Peyer's patch (tissue), 4 donors: ENCODE measurements around the gene MFN1. TPM values are rescaled to one million over a fixed set of nuclear protein-coding genes. Genes with fewer than 3 reads are reported as not detected.

Experiments
- DNase-seq, 3 donors: peaks; one replicate each; pipeline ENCODE4 v3.0.0-alpha.2; 2017 to 2019
- H3K27ac ChIP-seq, 4 donors: fragments of 200-600 bp; sonication (generic); one replicate each; pipeline ENCODE4 v1.5.1; 2016 to 2019
- H3K27me3 ChIP-seq, 2 donors: fragments of 200-600 bp; sonication (generic); one replicate each; pipeline ENCODE4 v1.5.1; 2019
- H3K36me3 ChIP-seq, 3 donors: fragments of 200-600 bp; sonication (generic); one replicate each; pipeline ENCODE4 v1.5.1; 2016 to 2019
- H3K4me1 ChIP-seq, 4 donors: fragments of 200-600 bp; sonication (generic); one replicate each; pipeline ENCODE4 v1.5.1; 2016 to 2019
- H3K4me3 ChIP-seq, 4 donors: fragments of 200-600 bp; sonication (generic); 1 replicate in 3 of 4; 2 replicates in 1 of 4; pipeline ENCODE4 v1.5.1; 2016 to 2019; ENCODE audit warnings: mild to moderate bottlenecking in 1 of 4
- H3K9me3 ChIP-seq, 4 donors: fragments of 200-600 bp; sonication (generic); one replicate each; pipeline ENCODE4 v1.5.1; 2016 to 2019; ENCODE audit warnings: mild to moderate bottlenecking in 1 of 4
- POLR2A ChIP-seq, 2 donors: fragments of 450-650 bp; IDR thresholded peaks; one replicate each; pipeline ENCODE4 v1.5.1; 2017; ENCODE audit warnings: antibody characterized with exemption in 2 of 2, mild to moderate bottlenecking in 2 of 2, moderate library complexity in 2 of 2
- total RNA-seq, 4 donors: library from RNA; depleted of rRNA; stranded (reverse); fragments of >200 nt; gene quantifications; one replicate each; pipeline ENCODE4 v1.1.0, GENCODE V29; 2016
- TF ChIP-seq, protein P1 (sequence below), 6 experiments: fragments of 450-650 bp in 4 of 6; fragments of 200-600 bp in 2 of 6; sonication (generic) in 1 of 6; IDR thresholded peaks; one replicate each; pipeline ENCODE4 v1.5.1; 2017 to 2019; ENCODE audit warnings: antibody characterized with exemption in 6 of 6, mild to moderate bottlenecking in 3 of 6, moderate library complexity in 1 of 6

The MFN1 gene
- total RNA-seq, 4 donors from 2014 or later = 34.0 to 124 (median 45.3) TPM

- Histone ChIP-seq H3K4me1 (peaks cover 0 to 13% (median 3%) of the 10 kb centered on the region in 4 donors), H3K27me3 (no peaks in the 10 kb centered on the region), H3K36me3 (no peaks in the 10 kb centered on the region), H3K9me3 (no peaks in the 10 kb centered on the region), H3K4me3 (no peak overlapping the region), H3K27ac (peak overlapping the region in 1 of 4 donors; percentile 31)
- DNase-seq = no peak
- TF ChIP-seq POLR2A (IDR thresholded peaks at IDR 0.05) = no peak
- TF ChIP-seq, protein P1, sequence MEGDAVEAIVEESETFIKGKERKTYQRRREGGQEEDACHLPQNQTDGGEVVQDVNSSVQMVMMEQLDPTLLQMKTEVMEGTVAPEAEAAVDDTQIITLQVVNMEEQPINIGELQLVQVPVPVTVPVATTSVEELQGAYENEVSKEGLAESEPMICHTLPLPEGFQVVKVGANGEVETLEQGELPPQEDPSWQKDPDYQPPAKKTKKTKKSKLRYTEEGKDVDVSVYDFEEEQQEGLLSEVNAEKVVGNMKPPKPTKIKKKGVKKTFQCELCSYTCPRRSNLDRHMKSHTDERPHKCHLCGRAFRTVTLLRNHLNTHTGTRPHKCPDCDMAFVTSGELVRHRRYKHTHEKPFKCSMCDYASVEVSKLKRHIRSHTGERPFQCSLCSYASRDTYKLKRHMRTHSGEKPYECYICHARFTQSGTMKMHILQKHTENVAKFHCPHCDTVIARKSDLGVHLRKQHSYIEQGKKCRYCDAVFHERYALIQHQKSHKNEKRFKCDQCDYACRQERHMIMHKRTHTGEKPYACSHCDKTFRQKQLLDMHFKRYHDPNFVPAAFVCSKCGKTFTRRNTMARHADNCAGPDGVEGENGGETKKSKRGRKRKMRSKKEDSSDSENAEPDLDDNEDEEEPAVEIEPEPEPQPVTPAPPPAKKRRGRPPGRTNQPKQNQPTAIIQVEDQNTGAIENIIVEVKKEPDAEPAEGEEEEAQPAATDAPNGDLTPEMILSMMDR (IDR thresholded peaks at IDR 0.05) = no peak
Measured at GRCh38 chr3:179432451-179432850, 84.9 kb downstream of the MFN1 start.

GRCh38 chr3:179436517-179436916 lies 89.0 kb downstream of the MFN1 start:
- Histone ChIP-seq H3K4me3 (no peak overlapping the region), H3K27me3 (no peaks in the 10 kb centered on the region), H3K27ac (no peak overlapping the region)

DNA sequence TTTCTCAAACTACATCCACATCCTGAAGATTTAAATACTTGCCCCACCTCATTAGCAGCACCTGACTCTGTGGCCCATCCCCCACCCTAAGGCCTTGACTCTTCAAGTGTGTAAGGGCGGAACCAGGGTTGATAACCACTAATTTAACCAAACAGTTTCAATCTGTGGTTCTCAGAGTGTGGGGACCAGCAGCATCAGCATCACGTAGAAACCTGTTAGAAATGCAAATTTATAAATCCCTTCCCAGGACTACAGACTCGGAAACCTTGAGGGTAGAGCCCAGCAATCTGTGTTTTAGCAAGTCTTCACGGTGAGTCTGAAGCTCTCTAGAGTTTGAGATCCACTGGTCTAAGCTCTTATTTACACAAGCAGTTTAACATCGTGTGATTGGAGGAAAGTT lies 91.3 kb downstream of the MFN1 start:
- Histone ChIP-seq H3K27ac (no peak overlapping the region), H3K4me1 (no peaks in the 10 kb centered on the region), H3K36me3 (no peaks in the 10 kb centered on the region), H3K9me3 (no peaks in the 10 kb centered on the region), H3K4me3 (no peak overlapping the region), H3K27me3 (no peaks in the 10 kb centered on the region)
- no peak for TF ChIP-seq POLR2A (IDR thresholded peaks at IDR 0.05)
- TF ChIP-seq, protein P1 (IDR thresholded peaks at IDR 0.05) = no peak
- DNase-seq = peak in 2 of 3 donors; percentile 81 to 87

More at GRCh38 chr3:179436517-179436916, 89.0 kb downstream of the MFN1 start:
- Histone ChIP-seq H3K4me1 (peaks cover 0 to 13% (median 3%) of the 10 kb centered on the region in 4 donors), H3K9me3 (no peaks in the 10 kb centered on the region), H3K36me3 (no peaks in the 10 kb centered on the region)
- DNase-seq = no peak
- TF ChIP-seq POLR2A (IDR thresholded peaks at IDR 0.05) = no peak
- TF ChIP-seq, protein P1 (IDR thresholded peaks at IDR 0.05) = no peak

Other genes with a start within 250 kb of the MFN1 start
- gene PIK3CA, start 199.4 kb upstream of the MFN1 start, total RNA-seq = 10 to 100 TPM in 3 of 4 donors, 1 to 10 TPM in 1; 7.3 to 12.4 (median 10.9) TPM
- gene KCNMB3, start 96.6 kb upstream of the MFN1 start, total RNA-seq = 10 to 100 TPM in 1 of 4 donors, 1 to 10 TPM in 3; 1.6 to 18.2 (median 4.6) TPM
- 10 to 100 TPM; 24.0 to 51.2 (median 29.8) TPM for gene ZNF639, start 24.7 kb upstream of the MFN1 start, total RNA-seq
- gene GNB4, start 103.8 kb downstream of the MFN1 start, total RNA-seq = 10 to 100 TPM in 1 of 4 donors, 1 to 10 TPM in 3; 4.6 to 29.7 (median 4.8) TPM
- gene ACTL6A, start 215.2 kb downstream of the MFN1 start, total RNA-seq = 10 to 100 TPM; 35.7 to 59.4 (median 36.5) TPM